Testis (tissue), 3 donors: ENCODE data around the gene CDKN1A. TPM values are rescaled to one million over a fixed set of nuclear protein-coding genes. Genes with fewer than 3 reads are reported as not detected.

Experiments used
- DNase-seq: peaks from one replicate; pipeline ENCODE4 v3.0.0-alpha.2; 2019
- H3K27ac ChIP-seq, 2 donors: fragments of 200-600 bp; sonication (generic); one replicate each; pipeline ENCODE4 v1.5.1; 2019
- H3K27me3 ChIP-seq: fragments of 200-600 bp; sonication (generic); one replicate; pipeline ENCODE4 v1.5.1; 2019
- H3K36me3 ChIP-seq: fragments of 200-600 bp; sonication (generic); one replicate; pipeline ENCODE4 v1.5.1; 2017; ENCODE audit warnings: low read depth; ENCODE audit errors: missing control alignments
- H3K4me1 ChIP-seq: fragments of 200-600 bp; sonication (generic); one replicate; pipeline ENCODE4 v1.5.1; 2019
- H3K4me3 ChIP-seq, 2 donors: fragments of 200-600 bp; sonication (generic); one replicate each; pipeline ENCODE4 v1.5.1; 2017 to 2019
- H3K9me3 ChIP-seq: fragments of 200-600 bp; sonication (generic); one replicate; pipeline ENCODE4 v1.5.1; 2017
- POLR2A ChIP-seq: fragments of 450-650 bp; IDR thresholded peaks from one replicate; pipeline ENCODE4 v1.6.1; 2017; ENCODE audit warnings: antibody characterized with exemption, mild to moderate bottlenecking, moderate library complexity
- WGBS, 2 donors: methylation state at CpG; one replicate each; pipeline ENCODE4 v1.1.5; 2018; 5-methylcytosine and 5-hydroxymethylcytosine counted together
- intact Hi-C: fragments of 100-400 bp; cut with DNase I; formaldehyde crosslinking; loops from one replicate; pipeline ENCODE4 v1.15.1; 2023; ENCODE audit warnings: low total_unique reads
- polyA plus RNA-seq: library from polyadenylated mRNA; stranded (reverse); fragments of 350-450 nt; fragmentation: Illumina TruSeq; extraction: RNeasy Lipid Tissue Mini Kit (QIAGEN cat#74804); gene quantifications from one replicate; pipeline ENCODE4 v1.2.3, GENCODE V29; 2014; ENCODE audit warnings: low read depth, low replicate concordance; ENCODE audit not compliant: insufficient read depth
- total RNA-seq, 2 donors: library from RNA; depleted of rRNA; stranded (reverse); fragments of >200 nt; gene quantifications; one replicate each; pipeline ENCODE4 v1.2.3, GENCODE V29; 2016
- TF ChIP-seq, protein P1 (sequence below), 3 experiments: fragments of 450-650 bp in 2 of 3; fragments of 200-600 bp in 1 of 3; sonication (generic) in 1 of 3; IDR thresholded peaks; one replicate each; pipeline ENCODE4 v1.5.1; 2016 to 2019; ENCODE audit warnings: antibody characterized with exemption in 3 of 3, mild to moderate bottlenecking in 2 of 3, moderate library complexity in 1 of 3

CDKN1A gene
- total and polyA plus RNA-seq, 3 donors from 2014 or later: 64.2 to 154 (median 154) TPM

DNA sequence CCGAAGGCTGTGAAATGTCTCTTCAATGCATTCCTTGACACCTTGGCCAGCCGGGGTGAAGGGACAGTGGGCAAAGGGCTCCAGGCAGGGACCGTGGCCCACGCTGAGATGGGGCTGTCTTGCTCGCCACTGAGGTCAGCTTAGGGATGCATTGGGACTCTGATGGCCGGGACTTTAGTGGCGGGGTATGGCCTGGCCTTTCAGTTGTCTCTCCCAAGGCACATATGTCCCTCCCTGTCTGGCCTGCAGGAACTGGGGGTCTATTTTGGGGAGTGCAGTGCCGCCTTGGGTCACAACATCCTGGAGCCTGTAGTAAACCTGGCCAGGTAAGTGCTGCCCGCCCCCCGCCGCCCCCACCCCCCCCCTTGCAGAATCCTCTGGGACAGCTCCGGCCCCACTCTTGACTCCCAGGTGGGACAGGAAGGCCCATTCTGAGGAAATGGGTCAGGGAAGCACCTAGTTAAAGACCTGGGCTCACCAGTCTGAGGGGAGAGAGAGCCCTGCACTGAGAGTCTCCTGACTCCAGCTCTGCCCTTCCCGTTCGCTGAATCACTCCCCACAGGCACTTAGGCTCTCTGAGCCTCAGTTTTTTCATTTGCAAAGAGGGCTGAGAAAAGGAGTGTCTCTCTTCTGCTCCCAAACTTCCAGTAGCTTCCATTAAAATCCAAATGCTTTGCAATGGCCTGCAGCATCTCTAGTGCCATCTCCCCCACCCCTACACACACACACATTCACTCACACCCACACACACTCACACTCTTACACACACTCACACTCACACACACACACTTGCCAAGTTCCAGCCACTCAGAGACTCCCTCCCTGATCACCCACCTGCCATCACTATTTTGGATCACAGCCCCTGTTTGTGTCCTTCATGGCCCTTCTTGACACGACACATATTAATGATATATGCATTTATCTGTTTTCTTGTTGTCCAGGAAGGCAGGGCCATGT is 52.2 kb downstream of the CDKN1A start:
- peaks cover 12% of the 10 kb centered on the region for H3K4me1 ChIP-seq
- no peak for TF ChIP-seq POLR2A
- TF ChIP-seq, protein P1, sequence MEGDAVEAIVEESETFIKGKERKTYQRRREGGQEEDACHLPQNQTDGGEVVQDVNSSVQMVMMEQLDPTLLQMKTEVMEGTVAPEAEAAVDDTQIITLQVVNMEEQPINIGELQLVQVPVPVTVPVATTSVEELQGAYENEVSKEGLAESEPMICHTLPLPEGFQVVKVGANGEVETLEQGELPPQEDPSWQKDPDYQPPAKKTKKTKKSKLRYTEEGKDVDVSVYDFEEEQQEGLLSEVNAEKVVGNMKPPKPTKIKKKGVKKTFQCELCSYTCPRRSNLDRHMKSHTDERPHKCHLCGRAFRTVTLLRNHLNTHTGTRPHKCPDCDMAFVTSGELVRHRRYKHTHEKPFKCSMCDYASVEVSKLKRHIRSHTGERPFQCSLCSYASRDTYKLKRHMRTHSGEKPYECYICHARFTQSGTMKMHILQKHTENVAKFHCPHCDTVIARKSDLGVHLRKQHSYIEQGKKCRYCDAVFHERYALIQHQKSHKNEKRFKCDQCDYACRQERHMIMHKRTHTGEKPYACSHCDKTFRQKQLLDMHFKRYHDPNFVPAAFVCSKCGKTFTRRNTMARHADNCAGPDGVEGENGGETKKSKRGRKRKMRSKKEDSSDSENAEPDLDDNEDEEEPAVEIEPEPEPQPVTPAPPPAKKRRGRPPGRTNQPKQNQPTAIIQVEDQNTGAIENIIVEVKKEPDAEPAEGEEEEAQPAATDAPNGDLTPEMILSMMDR (IDR thresholded peaks at IDR 0.05): no peak
- intact Hi-C loops: no loop called here

GRCh38 chr6:36731622-36732310 is 53.3 kb downstream of the CDKN1A start:
- no peak for TF ChIP-seq POLR2A
- TF ChIP-seq, protein P1 (IDR thresholded peaks at IDR 0.05): no peak
- H3K9me3 ChIP-seq: no peaks in the 10 kb centered on the region
- DNase-seq: no peak
- intact Hi-C loops: no loop called here
- no peak overlapping the region for H3K4me3 ChIP-seq
- 90 to 96% methylated on average over 8 to 12 of the region's 12 CpGs for WGBS, 2 donors
- H3K27me3 ChIP-seq: no peaks in the 10 kb centered on the region
- H3K27ac ChIP-seq: no peak overlapping the region
- H3K4me1 ChIP-seq: peaks cover 12% of the 10 kb centered on the region
- no peaks in the 10 kb centered on the region for H3K36me3 ChIP-seq

More for the DNA sequence above, 52.2 kb downstream of the CDKN1A start:
- no peak overlapping the region for H3K27ac ChIP-seq
- 86 to 89% methylated on average over 10 to 15 of the region's 15 CpGs for WGBS, 2 donors
- DNase-seq: no peak
- no peak overlapping the region for H3K4me3 ChIP-seq
- no peaks in the 10 kb centered on the region for H3K27me3 ChIP-seq
- no peaks in the 10 kb centered on the region for H3K9me3 ChIP-seq
- no peaks in the 10 kb centered on the region for H3K36me3 ChIP-seq

- Histone ChIP-seq H3K36me3 (no peaks in the 10 kb centered on the region), H3K27ac (no peak overlapping the region), H3K27me3 (no peaks in the 10 kb centered on the region), H3K9me3 (no peaks in the 10 kb centered on the region), H3K4me3 (no peak overlapping the region), H3K4me1 (peaks cover 12% of the 10 kb centered on the region)
- no peak for TF ChIP-seq POLR2A
- 98 to 100% methylated on average over 3 to 5 of the region's 5 CpGs for WGBS, 2 donors
- intact Hi-C loops: no loop called here
- no peak for DNase-seq
These were observed 54.8 kb downstream of the CDKN1A start for GRCh38 chr6:36733300-36733699.

DNA sequence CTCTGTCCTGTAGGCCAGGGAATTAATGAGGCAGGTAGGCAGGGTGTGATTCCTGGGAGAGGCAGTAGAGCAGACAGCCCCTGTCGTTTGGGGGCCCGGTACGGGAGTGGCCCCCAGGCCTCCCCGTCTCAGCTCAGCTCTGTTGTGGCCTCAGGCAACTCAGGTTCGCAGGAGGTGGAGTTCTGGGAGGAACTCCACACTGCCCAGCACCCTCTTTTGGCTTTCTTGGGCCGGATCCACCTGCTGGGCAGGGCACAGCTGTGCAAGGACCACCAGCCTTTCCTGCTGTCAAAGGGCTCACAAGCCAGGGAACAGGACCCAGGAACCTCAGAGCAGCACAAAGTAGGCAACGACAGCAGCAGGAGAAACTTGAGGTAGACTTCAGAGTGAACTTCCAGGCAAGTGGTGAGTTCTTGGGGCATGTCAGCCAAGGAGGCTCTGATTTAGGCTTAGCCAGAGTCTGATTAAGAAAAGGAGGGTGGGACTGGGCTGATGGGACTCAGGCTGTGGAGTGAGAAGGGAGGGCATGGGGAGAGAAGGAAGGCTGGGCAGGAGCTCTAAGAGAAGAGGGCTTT is 56.1 kb downstream of the CDKN1A start:
- H3K27me3 ChIP-seq: no peaks in the 10 kb centered on the region
- DNase-seq: no peak
- peak overlapping the region; percentile 45 to 62 for H3K27ac ChIP-seq
- no peak overlapping the region for H3K4me3 ChIP-seq
- no peak for TF ChIP-seq POLR2A
- TF ChIP-seq, protein P1 (IDR thresholded peaks at IDR 0.05): no peak
- intact Hi-C loops: no loop called here
- H3K4me1 ChIP-seq: peaks cover 12% of the 10 kb centered on the region
- no peaks in the 10 kb centered on the region for H3K36me3 ChIP-seq
- WGBS, 2 donors: 80 to 85% methylated on average over 1 to 6 of the region's 7 CpGs
- H3K9me3 ChIP-seq: no peaks in the 10 kb centered on the region
